GM12892 (cell line): ENCODE results near the gene ANXA9.

ENCODE experiments used
- POLR2A ChIP-seq: IDR thresholded peaks from 2 replicates; pipeline ENCODE4 v1.6.1; 2011; ENCODE audit warnings: low read depth, low read length, control low read depth
- POLR2AphosphoS5 ChIP-seq: IDR thresholded peaks from 2 replicates; pipeline ENCODE4 v1.6.1; 2011; ENCODE audit warnings: low read depth, low read length, control low read depth
- TAF1 ChIP-seq: IDR thresholded peaks from 2 replicates; pipeline ENCODE4 v1.6.1; 2011; ENCODE audit warnings: low read depth, mild to moderate bottlenecking, control low read depth, low read length, borderline replicate concordance

DNA sequence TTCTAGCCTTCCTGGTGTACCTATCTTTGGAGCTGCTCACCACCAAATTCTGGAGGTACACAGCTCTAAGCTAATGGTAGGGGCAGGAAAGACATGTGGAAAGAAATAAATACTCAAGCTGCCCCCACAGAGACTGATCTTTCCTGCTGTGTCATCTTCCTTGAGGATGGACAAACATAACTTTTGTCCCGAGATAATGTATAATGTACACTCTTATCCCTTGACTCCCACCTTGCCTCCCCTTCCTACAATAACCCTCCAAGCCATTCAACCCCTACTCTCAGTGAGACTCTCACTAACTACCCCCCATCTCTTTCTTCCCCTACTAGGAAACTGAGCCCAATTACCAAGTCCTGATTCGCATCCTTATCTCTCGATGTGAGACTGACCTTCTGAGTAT lies 12.2 kb downstream of the ANXA9 start:
- TF ChIP-seq POLR2A = no peak
- no peak for TF ChIP-seq POLR2AphosphoS5
- TF ChIP-seq TAF1 = no peak
